Measurements from ENCODE around the gene GABRP. TPM values are rescaled to one million over a fixed set of nuclear protein-coding genes. Genes with fewer than 3 reads are reported as not detected.

The GABRP gene
- total and polyA plus RNA-seq, 2 donors from 2014 or later: 3.4 to 33.1 TPM

DNA sequence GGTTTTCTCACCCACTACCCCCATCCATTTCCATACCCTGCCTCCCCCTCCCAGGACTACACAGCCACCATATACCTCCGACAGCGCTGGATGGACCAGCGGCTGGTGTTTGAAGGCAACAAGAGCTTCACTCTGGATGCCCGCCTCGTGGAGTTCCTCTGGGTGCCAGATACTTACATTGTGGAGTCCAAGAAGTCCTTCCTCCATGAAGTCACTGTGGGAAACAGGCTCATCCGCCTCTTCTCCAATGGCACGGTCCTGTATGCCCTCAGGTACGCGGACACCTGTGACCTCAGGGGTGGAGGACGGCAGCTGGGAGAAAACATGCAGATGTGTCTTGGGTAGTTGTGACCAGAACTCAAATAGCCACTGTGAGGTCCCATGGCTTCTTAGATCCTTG lies 11.6 kb downstream of the GABRP start:
- no peaks in the 10 kb centered on the region for H3K9me3 ChIP-seq (ENCODE audit: control insufficient read depth in 2 of 3, insufficient read depth in 1 of 3, low read length in 3 of 3)
- TF ChIP-seq, protein P1, sequence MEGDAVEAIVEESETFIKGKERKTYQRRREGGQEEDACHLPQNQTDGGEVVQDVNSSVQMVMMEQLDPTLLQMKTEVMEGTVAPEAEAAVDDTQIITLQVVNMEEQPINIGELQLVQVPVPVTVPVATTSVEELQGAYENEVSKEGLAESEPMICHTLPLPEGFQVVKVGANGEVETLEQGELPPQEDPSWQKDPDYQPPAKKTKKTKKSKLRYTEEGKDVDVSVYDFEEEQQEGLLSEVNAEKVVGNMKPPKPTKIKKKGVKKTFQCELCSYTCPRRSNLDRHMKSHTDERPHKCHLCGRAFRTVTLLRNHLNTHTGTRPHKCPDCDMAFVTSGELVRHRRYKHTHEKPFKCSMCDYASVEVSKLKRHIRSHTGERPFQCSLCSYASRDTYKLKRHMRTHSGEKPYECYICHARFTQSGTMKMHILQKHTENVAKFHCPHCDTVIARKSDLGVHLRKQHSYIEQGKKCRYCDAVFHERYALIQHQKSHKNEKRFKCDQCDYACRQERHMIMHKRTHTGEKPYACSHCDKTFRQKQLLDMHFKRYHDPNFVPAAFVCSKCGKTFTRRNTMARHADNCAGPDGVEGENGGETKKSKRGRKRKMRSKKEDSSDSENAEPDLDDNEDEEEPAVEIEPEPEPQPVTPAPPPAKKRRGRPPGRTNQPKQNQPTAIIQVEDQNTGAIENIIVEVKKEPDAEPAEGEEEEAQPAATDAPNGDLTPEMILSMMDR (IDR thresholded peaks at IDR 0.05; ENCODE audit: borderline replicate concordance, extremely low read depth, insufficient read depth): no peak
- FAIRE-seq (no peak), DNase-seq (no peak)
- no peaks in the 10 kb centered on the region for H3K4me1 ChIP-seq (ENCODE audit: control insufficient read depth in 2 of 3, insufficient read depth in 2 of 3, low read depth in 1 of 3, low read length in 3 of 3)
- no peaks in the 10 kb centered on the region for H3K36me3 ChIP-seq (ENCODE audit: control insufficient read depth in 2 of 3, insufficient read depth in 3 of 3, low read length in 3 of 3)
- H3K4me3 ChIP-seq (ENCODE audit: low read length in 3 of 3): no peak overlapping the region
- no peak overlapping the region for H3K27ac ChIP-seq (ENCODE audit: low read depth in 2 of 2, low read length in 2 of 2)
- intact Hi-C loops (cut with DNase I): loop anchor here (10.0 kb wide), 1 partner anchor 160 kb away; no protein-coding TSS in a partner anchor
- H3K9ac ChIP-seq (ENCODE audit: low read length in 3 of 3): no peak overlapping the region
- H3K27me3 ChIP-seq (ENCODE audit: control insufficient read depth, insufficient read depth, low read length): no peaks in the 10 kb centered on the region

- intact Hi-C loops (cut with DNase I): no loop called here
- DNase-seq: peak in 3 of 5 donors; percentile 14 to 30 (median 18)
These were observed 22.1 kb downstream of the GABRP start for GRCh38 chr5:170805666-170806065.

DNA sequence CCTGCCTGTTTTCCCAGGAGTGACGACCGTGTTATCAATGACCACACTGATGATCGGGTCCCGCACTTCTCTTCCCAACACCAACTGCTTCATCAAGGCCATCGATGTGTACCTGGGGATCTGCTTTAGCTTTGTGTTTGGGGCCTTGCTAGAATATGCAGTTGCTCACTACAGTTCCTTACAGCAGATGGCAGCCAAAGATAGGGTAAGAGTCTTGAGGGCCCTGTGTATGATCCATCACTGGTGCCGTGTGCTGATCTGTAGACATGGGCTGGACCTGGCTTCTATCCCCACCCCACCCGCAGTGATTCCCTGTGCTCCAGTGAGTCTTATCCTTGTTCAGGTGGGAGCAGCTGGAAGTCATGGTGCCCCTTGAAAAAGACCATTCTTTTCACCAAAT lies 26.0 kb downstream of the GABRP start:
- Histone ChIP-seq H3K27ac (ENCODE audit: low read depth in 2 of 2, low read length in 2 of 2) (no peak overlapping the region), H3K9ac (ENCODE audit: low read length in 3 of 3) (no peak overlapping the region), H3K36me3 (ENCODE audit: control insufficient read depth in 2 of 3, insufficient read depth in 3 of 3, low read length in 3 of 3) (no peaks in the 10 kb centered on the region), H3K4me1 (ENCODE audit: control insufficient read depth in 2 of 3, insufficient read depth in 2 of 3, low read depth in 1 of 3, low read length in 3 of 3) (no peaks in the 10 kb centered on the region), H3K9me3 (ENCODE audit: control insufficient read depth in 2 of 3, insufficient read depth in 1 of 3, low read length in 3 of 3) (no peaks in the 10 kb centered on the region), H3K27me3 (ENCODE audit: control insufficient read depth, insufficient read depth, low read length) (no peaks in the 10 kb centered on the region), H3K4me3 (ENCODE audit: low read length in 3 of 3) (no peak overlapping the region)
- peak in 2 of 5 donors; percentile 14 to 42 for DNase-seq
- TF ChIP-seq, protein P1 (IDR thresholded peaks at IDR 0.05; ENCODE audit: borderline replicate concordance, extremely low read depth, insufficient read depth): peak; percentile 57
- intact Hi-C loops (cut with DNase I): no loop called here
- no peak for FAIRE-seq

More at GRCh38 chr5:170805666-170806065, 22.1 kb downstream of the GABRP start:
- H3K9ac ChIP-seq (ENCODE audit: low read length in 3 of 3): no peak overlapping the region
- no peaks in the 10 kb centered on the region for H3K9me3 ChIP-seq (ENCODE audit: control insufficient read depth in 2 of 3, insufficient read depth in 1 of 3, low read length in 3 of 3)
- no peaks in the 10 kb centered on the region for H3K4me1 ChIP-seq (ENCODE audit: control insufficient read depth in 2 of 3, insufficient read depth in 2 of 3, low read depth in 1 of 3, low read length in 3 of 3)
- H3K27me3 ChIP-seq (ENCODE audit: control insufficient read depth, insufficient read depth, low read length): no peaks in the 10 kb centered on the region
- no peak overlapping the region for H3K4me3 ChIP-seq (ENCODE audit: low read length in 3 of 3)
- TF ChIP-seq, protein P1 (IDR thresholded peaks at IDR 0.05; ENCODE audit: borderline replicate concordance, extremely low read depth, insufficient read depth): no peak
- no peak overlapping the region for H3K27ac ChIP-seq (ENCODE audit: low read depth in 2 of 2, low read length in 2 of 2)
- no peaks in the 10 kb centered on the region for H3K36me3 ChIP-seq (ENCODE audit: control insufficient read depth in 2 of 3, insufficient read depth in 3 of 3, low read length in 3 of 3)
- no peak for FAIRE-seq

DNA sequence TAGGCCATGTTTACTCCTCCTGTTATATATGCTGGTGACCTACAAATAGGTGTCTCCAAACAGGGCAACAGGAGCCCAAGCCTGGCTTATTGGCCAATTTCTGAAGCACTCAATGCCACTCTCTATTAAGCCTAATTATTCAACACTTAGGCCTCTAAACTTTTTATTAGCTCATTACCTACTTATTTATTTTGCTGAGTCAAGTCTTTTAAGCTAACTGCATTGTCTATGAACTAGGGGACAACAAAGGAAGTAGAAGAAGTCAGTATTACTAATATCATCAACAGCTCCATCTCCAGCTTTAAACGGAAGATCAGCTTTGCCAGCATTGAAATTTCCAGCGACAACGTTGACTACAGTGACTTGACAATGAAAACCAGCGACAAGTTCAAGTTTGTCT lies 28.2 kb downstream of the GABRP start:
- Histone ChIP-seq H3K27me3 (ENCODE audit: control insufficient read depth, insufficient read depth, low read length) (no peaks in the 10 kb centered on the region), H3K36me3 (ENCODE audit: control insufficient read depth in 2 of 3, insufficient read depth in 3 of 3, low read length in 3 of 3) (no peaks in the 10 kb centered on the region), H3K9me3 (ENCODE audit: control insufficient read depth in 2 of 3, insufficient read depth in 1 of 3, low read length in 3 of 3) (no peaks in the 10 kb centered on the region), H3K9ac (ENCODE audit: low read length in 3 of 3) (no peak overlapping the region), H3K4me3 (ENCODE audit: low read length in 3 of 3) (no peak overlapping the region), H3K4me1 (ENCODE audit: control insufficient read depth in 2 of 3, insufficient read depth in 2 of 3, low read depth in 1 of 3, low read length in 3 of 3) (no peaks in the 10 kb centered on the region), H3K27ac (ENCODE audit: low read depth in 2 of 2, low read length in 2 of 2) (no peak overlapping the region)
- intact Hi-C loops (cut with DNase I): no loop called here
- FAIRE-seq: no peak
- TF ChIP-seq, protein P1 (IDR thresholded peaks at IDR 0.05; ENCODE audit: borderline replicate concordance, extremely low read depth, insufficient read depth): no peak
- DNase-seq: no peak

Measured in kidney (tissue), 14 donors.